Astrocyte of the cerebellum (primary cell): ENCODE data around the gene SRMS.

Experiments used
- DNase-seq: peaks from one replicate; pipeline ENCODE4 v3.0.0-alpha.2; 2011; ENCODE audit warnings: low read depth
- H3K4me3 ChIP-seq: 2 replicates; pipeline ENCODE4 v1.5.1; 2011; ENCODE audit warnings: mild to moderate bottlenecking, low read depth, low read length, moderate library complexity
- CTCF ChIP-seq: IDR thresholded peaks from 2 replicates; pipeline ENCODE4 v1.5.1; 2012; ENCODE audit warnings: low read length, low read depth, moderate library complexity, mild to moderate bottlenecking; ENCODE audit errors: missing control alignments
- in situ Hi-C: cut with HindIII; loops from 2 replicates; pipeline ENCODE4 v1.10.0; 2017; ENCODE audit warnings: low sequenced_read_pairs

Gene SRMS

GRCh38 chr20:63587776-63588591, 40.4 kb upstream of the SRMS start:
- DNase-seq: no peak
- no peak overlapping the region for H3K4me3 ChIP-seq
- no peak for TF ChIP-seq CTCF
- in situ Hi-C loops: no loop called here

GRCh38 chr20:63587256-63587655, 39.7 kb upstream of the SRMS start:
- no peak overlapping the region for H3K4me3 ChIP-seq
- TF ChIP-seq CTCF: no peak
- no peak for DNase-seq
- in situ Hi-C loops: no loop called here

GRCh38 chr20:63586797-63587196, 39.2 kb upstream of the SRMS start:
- no peak for TF ChIP-seq CTCF
- DNase-seq: no peak
- no peak overlapping the region for H3K4me3 ChIP-seq
- in situ Hi-C loops: no loop called here

- DNase-seq: no peak
- in situ Hi-C loops: no loop called here
Measured at GRCh38 chr20:63585616-63586565, 38.3 kb upstream of the SRMS start.

GRCh38 chr20:63582382-63583063, 35.0 kb upstream of the SRMS start:
- no peak for DNase-seq
- no peak for TF ChIP-seq CTCF
- H3K4me3 ChIP-seq: no peak overlapping the region
- in situ Hi-C loops: no loop called here

More at GRCh38 chr20:63585616-63586565, 38.3 kb upstream of the SRMS start:
- no peak for TF ChIP-seq CTCF
- no peak overlapping the region for H3K4me3 ChIP-seq
